Smooth muscle cell (in vitro differentiated cells): Measurements from ENCODE around the gene MAP2K7. TPM values are rescaled to one million over a fixed set of nuclear protein-coding genes. Genes with fewer than 3 reads are reported as not detected.

Experiments
- DNase-seq: peaks from one replicate; lab custom pipeline; 2025; ENCODE audit not compliant: unreplicated experiment; lab: John Stamatoyannopoulos, UW
- H2AFZ ChIP-seq: fragments of 200-600 bp; sonication (generic); 2 replicates; pipeline ENCODE4 v1.6.0; 2016; ENCODE audit warnings: antibody characterized with exemption, low read depth, mild to moderate bottlenecking
- H3F3A ChIP-seq: fragments of 200-600 bp; sonication (generic); 2 replicates; pipeline ENCODE4 v1.6.0; 2017; ENCODE audit warnings: antibody characterized with exemption, low read depth
- H3K27ac ChIP-seq: fragments of 200-600 bp; sonication (generic); 2 replicates; pipeline ENCODE4 v1.5.1; 2016; ENCODE audit warnings: low read depth, mild to moderate bottlenecking
- H3K27me3 ChIP-seq: fragments of 200-600 bp; sonication (generic); 2 replicates; pipeline ENCODE4 v1.6.1; 2016; ENCODE audit warnings: low read depth, mild to moderate bottlenecking
- H3K36me3 ChIP-seq: fragments of 200-600 bp; sonication (generic); 2 replicates; pipeline ENCODE4 v1.5.1; 2016; ENCODE audit warnings: low read depth
- H3K4me1 ChIP-seq: fragments of 200-600 bp; sonication (generic); 2 replicates; pipeline ENCODE4 v1.5.1; 2016; ENCODE audit warnings: low read depth
- H3K4me2 ChIP-seq: fragments of 200-600 bp; sonication (generic); 2 replicates; pipeline ENCODE4 v1.6.0; 2016; ENCODE audit warnings: mild to moderate bottlenecking
- H3K4me3 ChIP-seq: fragments of 200-600 bp; sonication (generic); 2 replicates; pipeline ENCODE4 v1.5.1; 2016; ENCODE audit warnings: mild to moderate bottlenecking
- H3K79me2 ChIP-seq: fragments of 200-600 bp; sonication (generic); 2 replicates; pipeline ENCODE4 v1.6.0; 2016; ENCODE audit warnings: low read depth, mild to moderate bottlenecking
- H3K9ac ChIP-seq: fragments of 200-600 bp; sonication (generic); 2 replicates; pipeline ENCODE4 v1.6.0; 2016; ENCODE audit warnings: low read depth
- H3K9me3 ChIP-seq: fragments of 200-600 bp; sonication (generic); replicated peaks from 2 replicates; pipeline ENCODE4 v1.5.1; 2016; ENCODE audit warnings: low read depth
- H4K20me1 ChIP-seq: fragments of 200-600 bp; sonication (generic); 2 replicates; pipeline ENCODE4 v1.6.0; 2016; ENCODE audit warnings: low read depth
- WGBS: methylation state at CpG from one replicate; pipeline ENCODE4 v1.1.7; 2016; ENCODE audit warnings: low lambda C conversion rate; 5-methylcytosine and 5-hydroxymethylcytosine counted together
- polyA plus RNA-seq: library from polyadenylated mRNA; unstranded; fragments of >200 nt; fragmentation: Nextera tagmentation; extraction: Ambion mirVana; gene quantifications from 2 replicates; pipeline ENCODE4 v1.2.1, GENCODE V29; 2016
- total RNA-seq: library from RNA; depleted of rRNA; stranded (reverse); fragments of >200 nt; gene quantifications from 2 replicates; pipeline ENCODE4 v1.2.3, GENCODE V29; 2014
- TF ChIP-seq, protein P1 (sequence below): fragments of 200-600 bp; sonication (generic); IDR thresholded peaks from 2 replicates; pipeline ENCODE4 v1.5.1; 2017; ENCODE audit warnings: borderline replicate concordance, mild to moderate bottlenecking, antibody characterized with exemption; ENCODE audit not compliant: insufficient read depth, poor library complexity, severe bottlenecking

MAP2K7 gene
- total and polyA plus RNA-seq, 2 experiments from 2014 or later = 6.7 to 9.2 TPM

DNA sequence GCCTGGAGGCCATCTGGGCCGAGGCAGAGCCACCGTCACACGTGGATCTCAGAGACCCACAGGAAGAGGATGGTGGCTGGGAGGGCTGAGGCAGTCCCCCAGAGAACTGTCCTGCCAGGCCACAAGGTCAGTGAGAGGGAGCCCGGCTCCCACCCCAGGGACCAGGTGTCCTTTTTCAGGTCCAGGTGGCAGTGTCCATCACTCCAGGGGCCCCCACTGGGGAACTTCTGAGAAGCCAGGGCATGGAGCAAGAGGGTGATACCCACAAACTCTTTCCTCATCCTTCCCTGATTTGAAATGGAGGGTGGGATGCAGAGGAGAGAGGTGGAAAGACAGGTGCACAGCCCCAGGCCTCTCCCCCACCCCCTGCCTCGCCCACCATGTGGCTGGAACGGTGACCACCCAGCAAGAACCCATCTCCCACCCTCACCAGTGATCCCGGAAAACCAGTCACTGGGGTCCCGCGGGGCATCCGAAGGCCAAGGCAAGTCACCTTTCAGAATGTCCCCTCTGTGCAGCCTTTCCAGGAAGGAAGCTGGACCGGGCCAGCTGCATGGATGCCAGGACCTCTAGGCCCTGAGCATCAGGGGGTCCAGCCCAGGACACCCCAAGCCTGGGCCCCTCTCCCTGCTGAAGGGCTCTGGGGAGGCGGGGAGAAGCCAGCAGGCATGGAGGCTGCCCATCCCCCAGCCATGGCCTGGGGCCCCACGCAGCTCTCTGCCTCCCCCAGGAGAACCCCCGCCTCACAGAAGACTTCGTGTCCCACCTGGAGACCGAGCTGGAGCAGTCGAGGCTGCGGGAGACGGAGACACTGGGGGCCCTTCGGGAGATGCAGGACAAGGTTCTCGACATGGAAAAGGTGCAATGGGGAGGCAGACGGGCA lies 43.6 kb upstream of the MAP2K7 start:
- no peak overlapping the region for H3K9ac ChIP-seq

DNA sequence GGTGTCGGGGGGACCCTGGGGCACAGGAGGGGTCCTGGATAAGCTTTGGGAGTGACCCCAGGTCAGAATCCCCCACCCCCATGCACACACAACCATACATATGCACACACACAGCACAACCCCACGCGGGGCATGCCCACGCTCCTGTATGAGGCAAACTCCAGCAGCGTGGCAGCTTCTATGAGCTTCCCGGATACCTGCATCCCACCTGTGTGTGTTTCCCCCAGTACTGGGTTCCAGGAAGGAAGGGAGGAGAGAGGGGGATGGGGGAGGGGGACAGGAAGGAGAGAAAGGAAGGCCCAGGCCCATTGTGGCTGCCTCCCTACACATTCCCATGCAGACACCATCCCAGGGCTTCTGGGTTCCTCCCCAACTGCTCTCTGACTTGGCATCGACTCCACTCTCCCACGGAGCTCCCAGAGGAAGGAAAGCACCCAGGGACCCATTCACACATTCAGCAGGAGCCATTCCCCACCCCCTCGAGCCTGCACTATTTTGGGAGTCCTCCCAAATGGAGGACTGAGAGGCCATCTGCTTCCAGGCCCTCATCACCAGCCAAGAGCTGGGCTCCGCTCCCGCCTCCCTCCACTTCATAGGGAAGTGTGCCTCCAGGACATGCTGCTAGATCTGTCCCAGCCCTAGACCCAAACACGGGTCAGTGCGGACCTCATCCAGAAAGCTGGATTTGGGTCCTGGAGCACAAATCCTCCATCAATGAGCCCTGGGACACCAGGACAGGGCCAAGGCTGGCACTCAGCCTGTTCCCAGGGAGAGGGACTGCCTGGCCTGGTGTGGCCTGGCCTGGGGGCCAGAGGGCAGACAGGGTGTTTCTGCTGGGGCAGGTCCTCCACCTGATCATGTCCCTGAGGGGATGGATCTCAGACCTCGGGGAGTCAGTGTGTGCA lies 42.7 kb upstream of the MAP2K7 start:
- TF ChIP-seq, protein P1, sequence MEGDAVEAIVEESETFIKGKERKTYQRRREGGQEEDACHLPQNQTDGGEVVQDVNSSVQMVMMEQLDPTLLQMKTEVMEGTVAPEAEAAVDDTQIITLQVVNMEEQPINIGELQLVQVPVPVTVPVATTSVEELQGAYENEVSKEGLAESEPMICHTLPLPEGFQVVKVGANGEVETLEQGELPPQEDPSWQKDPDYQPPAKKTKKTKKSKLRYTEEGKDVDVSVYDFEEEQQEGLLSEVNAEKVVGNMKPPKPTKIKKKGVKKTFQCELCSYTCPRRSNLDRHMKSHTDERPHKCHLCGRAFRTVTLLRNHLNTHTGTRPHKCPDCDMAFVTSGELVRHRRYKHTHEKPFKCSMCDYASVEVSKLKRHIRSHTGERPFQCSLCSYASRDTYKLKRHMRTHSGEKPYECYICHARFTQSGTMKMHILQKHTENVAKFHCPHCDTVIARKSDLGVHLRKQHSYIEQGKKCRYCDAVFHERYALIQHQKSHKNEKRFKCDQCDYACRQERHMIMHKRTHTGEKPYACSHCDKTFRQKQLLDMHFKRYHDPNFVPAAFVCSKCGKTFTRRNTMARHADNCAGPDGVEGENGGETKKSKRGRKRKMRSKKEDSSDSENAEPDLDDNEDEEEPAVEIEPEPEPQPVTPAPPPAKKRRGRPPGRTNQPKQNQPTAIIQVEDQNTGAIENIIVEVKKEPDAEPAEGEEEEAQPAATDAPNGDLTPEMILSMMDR = no peak
- no peak overlapping the region for H3K4me2 ChIP-seq
- H3K27me3 ChIP-seq = peaks cover 51% of the 10 kb centered on the region
- H2AFZ ChIP-seq = no peak overlapping the region
- H3K79me2 ChIP-seq = no peaks in the 10 kb centered on the region
- no peaks in the 10 kb centered on the region for H3K9me3 ChIP-seq
- H3F3A ChIP-seq = no peaks in the 10 kb centered on the region
- H3K9ac ChIP-seq = no peak overlapping the region
- 82% methylated on average over 14 of the region's 14 CpGs for WGBS
- no peak overlapping the region for H3K4me3 ChIP-seq
- no peaks in the 10 kb centered on the region for H3K36me3 ChIP-seq
- DNase-seq = no peak
- H3K27ac ChIP-seq = no peak overlapping the region
- peaks cover 17% of the 10 kb centered on the region for H3K4me1 ChIP-seq
- no peaks in the 10 kb centered on the region for H4K20me1 ChIP-seq

More for the DNA sequence above, 43.6 kb upstream of the MAP2K7 start:
- H4K20me1 ChIP-seq = no peaks in the 10 kb centered on the region
- H3F3A ChIP-seq = no peaks in the 10 kb centered on the region
- no peaks in the 10 kb centered on the region for H3K79me2 ChIP-seq
- no peaks in the 10 kb centered on the region for H3K9me3 ChIP-seq
- no peak overlapping the region for H3K4me3 ChIP-seq
- no peak overlapping the region for H2AFZ ChIP-seq
- H3K27me3 ChIP-seq = peaks cover 45% of the 10 kb centered on the region
- 89% methylated on average over 18 of the region's 22 CpGs for WGBS
- TF ChIP-seq, protein P1 = no peak
- H3K4me2 ChIP-seq = no peak overlapping the region
- H3K27ac ChIP-seq = no peak overlapping the region
- DNase-seq = no peak
- peaks cover 17% of the 10 kb centered on the region for H3K4me1 ChIP-seq
- H3K36me3 ChIP-seq = no peaks in the 10 kb centered on the region

- no peak overlapping the region for H3K27ac ChIP-seq
- no peaks in the 10 kb centered on the region for H3K9me3 ChIP-seq
- no peaks in the 10 kb centered on the region for H3K36me3 ChIP-seq
- H3K79me2 ChIP-seq = no peaks in the 10 kb centered on the region
- H3K9ac ChIP-seq = no peak overlapping the region
- H4K20me1 ChIP-seq = no peaks in the 10 kb centered on the region
- H3K27me3 ChIP-seq = peaks cover 59% of the 10 kb centered on the region
- TF ChIP-seq, protein P1 = peak; percentile 29
- peak overlapping the region; percentile 34 for H3K4me3 ChIP-seq
- no peaks in the 10 kb centered on the region for H3F3A ChIP-seq
- H3K4me2 ChIP-seq = peak overlapping the region; percentile 84
- 26% methylated on average over 62 of the region's 63 CpGs for WGBS
- H3K4me1 ChIP-seq = peaks cover 17% of the 10 kb centered on the region
- DNase-seq = no peak
- no peak overlapping the region for H2AFZ ChIP-seq
These were observed 41.9 kb upstream of the MAP2K7 start for GRCh38 chr19:7861619-7862412.
